H1 (cell line): ENCODE data around the gene ZNF451. TPM values are rescaled to one million over a fixed set of nuclear protein-coding genes. Genes with fewer than 3 reads are reported as not detected.

Experiments used
- CTCF ChIA-PET: fragments of 300-600 bp; sonication (Branson Sonifier 250); formaldehyde crosslinking; loops from one replicate; lab custom pipeline; 2021; ENCODE audit not compliant: partially characterized antibody; lab: Charles Lee
- POLR2A ChIA-PET: fragments of 300-600 bp; sonication (Branson Sonifier 250); formaldehyde crosslinking; loops from one replicate; lab custom pipeline; 2021; ENCODE audit warnings: inconsistent platforms; ENCODE audit not compliant: partially characterized antibody; lab: Charles Lee
- DNase-seq, 2 experiments: peaks; one replicate each; pipeline versions ENCODE4 v3.0.0 to v3.0.0-alpha.2; 2010 to 2022; ENCODE audit warnings: low spot score in 2 of 2, low read depth in 1 of 2, mixed read lengths in 1 of 2
- FAIRE-seq: peaks from 2 replicates; lab custom pipeline; 2011; peaks lifted over from hg19 to GRCh38; lab: Jason Lieb, UNC
- H2AFZ ChIP-seq: 2 replicates; pipeline ENCODE4 v1.8.1; 2012; ENCODE audit warnings: low read length, inconsistent platforms
- H2AK5ac ChIP-seq: 2 replicates; pipeline ENCODE4 v1.6.1; 2013; ENCODE audit warnings: low read depth, low read length
- H2BK120ac ChIP-seq: replicated peaks from 2 replicates; pipeline ENCODE3; 2013; ENCODE audit warnings: low read depth, low read length, inconsistent platforms
- H2BK12ac ChIP-seq: 2 replicates; pipeline ENCODE4 v1.6.1; 2013; ENCODE audit warnings: low read depth, low read length
- H2BK15ac ChIP-seq: 2 replicates; pipeline ENCODE4 v1.6.1; 2013; ENCODE audit warnings: low read length
- H2BK20ac ChIP-seq: 2 replicates; pipeline ENCODE4 v1.6.1; 2013; ENCODE audit warnings: low read length
- H2BK5ac ChIP-seq: 2 replicates; pipeline ENCODE4 v1.6.1; 2013; ENCODE audit warnings: low read depth, low read length
- H3K14ac ChIP-seq: 2 replicates; pipeline ENCODE4 v1.6.1; 2013; ENCODE audit warnings: inconsistent platforms; ENCODE audit not compliant: insufficient read length
- H3K18ac ChIP-seq: 2 replicates; pipeline ENCODE4 v1.6.1; 2013; ENCODE audit warnings: low read length; ENCODE audit errors: extremely low read depth
- H3K23ac ChIP-seq: 2 replicates; pipeline ENCODE4 v1.6.1; 2013; ENCODE audit warnings: inconsistent platforms; ENCODE audit not compliant: insufficient read length
- H3K23me2 ChIP-seq: 2 replicates; pipeline ENCODE4 v1.6.1; 2013; ENCODE audit warnings: low read depth, low read length
- H3K27ac ChIP-seq: 2 replicates; pipeline ENCODE4 v1.6.1; 2011; ENCODE audit warnings: low read depth, low read length, inconsistent platforms
- H3K27me3 ChIP-seq, 4 experiments: replicated peaks in 1 of 4; 1 replicate in 1 of 4; 2 replicates in 3 of 4; pipeline versions ENCODE4 v1.6.1 to v1.8.1; 2011 to 2013; ENCODE audit warnings: low read length in 3 of 4, mild to moderate bottlenecking in 3 of 4, inconsistent platforms in 2 of 4, mixed read lengths in 2 of 4, moderate library complexity in 1 of 4; ENCODE audit not compliant: control insufficient read depth in 3 of 4, insufficient read depth in 3 of 4; ENCODE audit errors: extremely low read depth in 1 of 4
- H3K36me3 ChIP-seq, 4 experiments: 2 replicates each; pipeline versions ENCODE4 v1.6.1 to v1.8.1; 2011 to 2013; ENCODE audit warnings: mild to moderate bottlenecking in 4 of 4, low read length in 3 of 4, moderate library complexity in 2 of 4, control low read depth in 1 of 4, inconsistent platforms in 1 of 4; ENCODE audit not compliant: insufficient read depth in 4 of 4, control insufficient read depth in 2 of 4
- H3K4ac ChIP-seq: replicated peaks from 2 replicates; pipeline ENCODE3; 2013; ENCODE audit warnings: low read length, low read depth, mixed read lengths, inconsistent platforms; ENCODE audit not compliant: insufficient read length
- H3K4me1 ChIP-seq, 4 experiments: replicated peaks in 1 of 4; 1 replicate in 1 of 4; 2 replicates in 3 of 4; pipeline versions ENCODE4 v1.6.1 to v1.8.1; 2011 to 2013; ENCODE audit warnings: low read length in 3 of 4, inconsistent platforms in 2 of 4, mixed read lengths in 1 of 4; ENCODE audit not compliant: insufficient read depth in 4 of 4, control insufficient read depth in 3 of 4
- H3K4me2 ChIP-seq, 2 experiments: 2 replicates each; pipeline versions ENCODE4 v1.6.1 to v1.8.1; 2011 to 2013; ENCODE audit warnings: low read depth in 2 of 2, low read length in 2 of 2, control low read depth in 1 of 2, inconsistent platforms in 1 of 2, mild to moderate bottlenecking in 1 of 2; ENCODE audit not compliant: insufficient read depth in 1 of 2
- H3K4me3 ChIP-seq, 4 experiments: fragments of 200-600, 300-600 bp in 1 of 4; sonication (generic), shearing (Covaris generic), sonication (Bioruptor Twin) in 1 of 4; 2 replicates each; pipeline versions ENCODE4 v1.5.1 to v1.8.1; 2011 to 2016; ENCODE audit warnings: low read length in 4 of 4, low read depth in 3 of 4, control low read depth in 2 of 4, inconsistent platforms in 2 of 4, mild to moderate bottlenecking in 2 of 4, mixed read lengths in 1 of 4, moderate library complexity in 1 of 4; ENCODE audit not compliant: insufficient read depth in 2 of 4; ENCODE audit errors: extremely low read depth in 1 of 4
- H3K56ac ChIP-seq: replicated peaks from 2 replicates; pipeline ENCODE3; 2013; ENCODE audit warnings: low read depth, mild to moderate bottlenecking, mixed read lengths, low read length, inconsistent platforms; ENCODE audit not compliant: insufficient read length
- H3K79me1 ChIP-seq: 2 replicates; pipeline ENCODE4 v1.6.1; 2013; ENCODE audit warnings: low read depth, low read length, control low read depth
- H3K79me2 ChIP-seq, 2 experiments: 2 replicates each; pipeline versions ENCODE4 v1.6.1 to v1.8.1; 2012 to 2013; ENCODE audit warnings: low read length in 2 of 2, mild to moderate bottlenecking in 2 of 2, inconsistent platforms in 1 of 2; ENCODE audit not compliant: insufficient read depth in 2 of 2, control insufficient read depth in 1 of 2
- H3K9ac ChIP-seq, 4 experiments: replicated peaks in 1 of 4; 1 replicate in 1 of 4; 2 replicates in 3 of 4; pipeline versions ENCODE4 v1.6.1 to v1.8.1; 2011 to 2013; ENCODE audit warnings: low read depth in 3 of 4, low read length in 3 of 4, control low read depth in 2 of 4, mild to moderate bottlenecking in 2 of 4, moderate library complexity in 2 of 4, inconsistent platforms in 1 of 4; ENCODE audit errors: extremely low read depth in 1 of 4
- H3K9me3 ChIP-seq, 2 experiments: 2 replicates each; pipeline versions ENCODE4 v1.6.1 to v1.8.1; 2012 to 2013; ENCODE audit warnings: mild to moderate bottlenecking in 2 of 2, moderate library complexity in 2 of 2, control low read depth in 1 of 2, inconsistent platforms in 1 of 2, low read depth in 1 of 2, low read length in 1 of 2, mixed read lengths in 1 of 2; ENCODE audit not compliant: insufficient read depth in 2 of 2
- H4K20me1 ChIP-seq, 2 experiments: replicated peaks in 1 of 2; 2 replicates each; pipeline versions ENCODE3 to v1.8.1; 2011 to 2013; ENCODE audit warnings: inconsistent platforms in 2 of 2, low read length in 2 of 2, mild to moderate bottlenecking in 1 of 2; ENCODE audit not compliant: insufficient read depth in 2 of 2, control insufficient read depth in 1 of 2
- H4K5ac ChIP-seq: 2 replicates; pipeline ENCODE4 v1.6.1; 2013; ENCODE audit warnings: low read length, low read depth, mixed read lengths, inconsistent platforms; ENCODE audit not compliant: insufficient read length
- H4K8ac ChIP-seq: 2 replicates; pipeline ENCODE4 v1.8.0; 2013; ENCODE audit warnings: mild to moderate bottlenecking, moderate library complexity, low read length, inconsistent platforms; ENCODE audit not compliant: insufficient read depth; ENCODE audit errors: extremely low read depth
- H4K91ac ChIP-seq: replicated peaks from 2 replicates; pipeline ENCODE3; 2013; ENCODE audit warnings: low read length, mixed read lengths, inconsistent platforms; ENCODE audit not compliant: insufficient read length
- NANOG ChIP-seq: IDR thresholded peaks from 2 replicates; pipeline ENCODE4 v1.6.1; 2011; ENCODE audit warnings: low read length, low read depth, mild to moderate bottlenecking, inconsistent platforms; ENCODE audit not compliant: insufficient read depth, poor library complexity, severe bottlenecking
- WGBS, 2 experiments: shearing (Covaris generic) in 1 of 2; methylation state at CpG; one replicate each; pipeline versions ENCODE4 v1.1.6 to v1.1.7; 2013 to 2015; ENCODE audit warnings: low lambda C conversion rate in 2 of 2, mixed read lengths in 2 of 2, inconsistent platforms in 1 of 2, low coverage in 1 of 2, missing lambda C conversion rate in 1 of 2; ENCODE audit not compliant: insufficient replicate concordance in 2 of 2, insufficient coverage in 1 of 2, insufficient read length in 1 of 2; ENCODE audit errors: extremely low coverage in 1 of 2, missing lambda C conversion rate in 1 of 2; 5-methylcytosine and 5-hydroxymethylcytosine counted together
- polyA plus RNA-seq, 7 experiments: library from polyadenylated mRNA; depleted of rRNA in 3 of 7; stranded (reverse) in 5 of 7; unstranded in 2 of 7; fragments of >200 nt in 5 of 7; fragments of 200-250 nt in 2 of 7; gene quantifications; 1 replicate in 5 of 7; 2 replicates in 1 of 7; 4 replicates in 1 of 7; pipeline versions ENCODE4 v1.2.1 to v1.2.3, GENCODE V29; 2011 to 2013; ENCODE audit warnings: missing spikeins in 2 of 7, mixed read lengths in 2 of 7
- total RNA-seq: library from RNA; stranded (reverse); fragmentation: NEBNext Ultra II Directional; extraction: Animal tissue kit (Norgen Biotek cat#: 25700); gene quantifications from 2 replicates; pipeline ENCODE4 v1.2.1, GENCODE V29; 2021

ZNF451 gene
- total and polyA plus RNA-seq, 2 of the 8 experiments (the other 6 are each of a cell fraction or from before 2014, with no cell fraction given): 10.7 to 56.8 TPM

DNA sequence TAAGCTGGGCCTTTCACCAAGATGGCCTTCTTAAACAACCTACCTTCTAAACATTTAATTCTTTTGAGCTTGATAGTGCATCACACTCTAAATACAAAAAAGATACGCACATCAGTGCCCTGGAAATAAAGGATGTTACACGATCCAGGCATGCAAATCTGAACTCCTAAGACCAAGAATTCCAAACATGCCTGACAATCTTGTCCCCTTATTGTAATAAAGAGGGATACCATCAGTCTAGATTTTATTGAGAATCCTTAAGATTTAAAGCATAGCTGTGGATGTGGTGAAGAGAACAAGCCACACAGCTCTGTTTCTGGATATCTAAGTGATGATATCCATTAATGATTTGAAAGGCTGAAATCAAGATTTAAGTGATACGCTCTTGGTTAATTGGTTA, 13.0 kb downstream of the ZNF451 start:
- Histone ChIP-seq H3K9ac (no peak overlapping the region), H3K4me1 (no peaks in the 10 kb centered on the region), H3K14ac (no peak overlapping the region), H4K5ac (no peak overlapping the region), H3K27ac (no peak overlapping the region), H3K27me3 (no peaks in the 10 kb centered on the region), H4K91ac (no peak overlapping the region), H2BK5ac (no peak overlapping the region), H3K79me2 (peaks cover 0 to 48% of the 10 kb centered on the region in 2 experiments; a peak in 3 of 4 replicates), H3K4me3 (no peak overlapping the region), H3K23ac (no peak overlapping the region), H2AK5ac (no peak overlapping the region), H3K23me2 (no peaks in the 10 kb centered on the region), H4K8ac (no peak overlapping the region), H2BK120ac (no peak overlapping the region), H3K9me3 (no peaks in the 10 kb centered on the region), H3K79me1 (no peaks in the 10 kb centered on the region), H3K18ac (no peak overlapping the region), H2BK15ac (no peak overlapping the region), H3K4ac (no peak overlapping the region), H2BK12ac (no peak overlapping the region), H2BK20ac (no peak overlapping the region), H3K56ac (no peak overlapping the region), H2AFZ (no peak overlapping the region), H3K4me2 (no peak overlapping the region), H4K20me1 (peaks cover 2 to 5% of the 10 kb centered on the region in 2 experiments), H3K36me3 (peaks cover 14 to 61% (median 45%) of the 10 kb centered on the region in 4 experiments)
- FAIRE-seq: no peak
- DNase-seq: no peak
- ChIA-PET CTCF (no interaction called here), POLR2A (interaction anchor here (0.8 to 1.0 kb wide), 3 partner anchors 9 to 22 kb away, joined by 3 to 4 read pairs (median 4); no protein-coding TSS in a partner anchor)
- 82% methylated on average over 3 of the region's 3 CpGs; no CpG with 5 or more reads in 1 of the 2 experiments for WGBS, 2 experiments
- TF ChIP-seq NANOG: no peak
